K562 (cell line): ENCODE measurements around the gene PCDH9. TPM values are rescaled to one million over a fixed set of nuclear protein-coding genes. Genes with fewer than 3 reads are reported as not detected.

ENCODE experiments used
- ATAC-seq: fragments of 200-7000 bp; cut with Tn5 transposase; 3 replicates; pipeline ENCODE4 v1.9.1; 2020; ENCODE audit warnings: moderate library complexity
- BruUV-seq: library from RNA; stranded (reverse); fragments of 400-500 nt; replicated peaks from 2 replicates; lab custom pipeline; 2021; lab: Mats Ljungman, UMichigan
- CTCF ChIA-PET: fragments of 300-600 bp; formaldehyde crosslinking; extraction: SDS; loops from one replicate; lab custom pipeline; 2021; ENCODE audit warnings: low intra/inter-chr PET ratio; lab: Yijun Ruan, JAX
- POLR2A ChIA-PET: fragments of 300-600, 350-650 bp; sonication (Branson Sonifier 250); formaldehyde crosslinking; extraction: SDS; loops from one replicate; lab custom pipeline; 2021; ENCODE audit warnings: antibody characterized with exemption, inconsistent platforms; lab: Yijun Ruan, JAX
- DNase-seq, 4 experiments: peaks; one replicate each; pipeline versions ENCODE4 v3.0.0 to v3.0.0-alpha.2; 2011 to 2018; ENCODE audit warnings: low spot score in 3 of 4, mixed read lengths in 3 of 4; ENCODE audit errors: extremely low read depth in 1 of 4
- FAIRE-seq: peaks from 2 replicates; lab custom pipeline; 2011; peaks lifted over from hg19 to GRCh38; lab: Jason Lieb, UNC
- H2AFZ ChIP-seq: 2 replicates; pipeline ENCODE4 v1.6.0; 2011; ENCODE audit warnings: low read depth, low read length, control low read depth, inconsistent platforms
- H3K27ac ChIP-seq: fragments of 200-600 bp; 3 replicates; pipeline ENCODE4 v1.8.0; 2011; ENCODE audit warnings: low read depth, mild to moderate bottlenecking, control low read depth, inconsistent platforms, low read length, moderate library complexity, mixed read lengths; ENCODE audit errors: extremely low read depth
- H3K27me3 ChIP-seq, 2 experiments: fragments of 300-600 bp in 1 of 2; 2 replicates in 1 of 2; 3 replicates in 1 of 2; pipeline versions ENCODE4 v1.6.0 to v1.8.0; 2011; ENCODE audit warnings: inconsistent platforms in 2 of 2, low read length in 2 of 2, mild to moderate bottlenecking in 1 of 2, mixed read lengths in 1 of 2, moderate library complexity in 1 of 2; ENCODE audit not compliant: control insufficient read depth in 2 of 2, insufficient read depth in 2 of 2
- H3K36me3 ChIP-seq: fragments of 300-600 bp; 3 replicates; pipeline ENCODE4 v1.8.0; 2011; ENCODE audit warnings: mild to moderate bottlenecking, low read length, inconsistent platforms; ENCODE audit not compliant: control insufficient read depth, insufficient read depth
- H3K4me1 ChIP-seq, 2 experiments: fragments of 200-600 bp in 1 of 2; replicated peaks in 1 of 2; 2 replicates in 1 of 2; 3 replicates in 1 of 2; pipeline versions ENCODE4 v1.5.1 to v1.8.0; 2011; ENCODE audit warnings: inconsistent platforms in 2 of 2, low read length in 2 of 2, mild to moderate bottlenecking in 1 of 2, mixed read lengths in 1 of 2, moderate library complexity in 1 of 2; ENCODE audit not compliant: control insufficient read depth in 2 of 2, insufficient read depth in 2 of 2
- H3K4me2 ChIP-seq: 2 replicates; pipeline ENCODE4 v1.6.1; 2011; ENCODE audit warnings: low read length, control low read depth, inconsistent platforms, mixed read lengths; ENCODE audit not compliant: insufficient read depth
- H3K4me3 ChIP-seq: fragments of 200-600 bp; sonication (generic), shearing (Covaris generic); 2 replicates; pipeline ENCODE4 v1.5.1; 2016; ENCODE audit warnings: control low read depth, inconsistent platforms
- H3K79me2 ChIP-seq: fragments of 200-600 bp; 3 replicates; pipeline ENCODE4 v1.8.0; 2011; ENCODE audit warnings: low read length, inconsistent platforms; ENCODE audit not compliant: control insufficient read depth, insufficient read depth
- H3K9ac ChIP-seq, 2 experiments: 2 replicates each; pipeline versions ENCODE4 v1.6.0 to v1.6.1; 2011; ENCODE audit warnings: low read depth in 2 of 2, low read length in 2 of 2, control low read depth in 1 of 2, inconsistent platforms in 1 of 2, mild to moderate bottlenecking in 1 of 2, mixed read lengths in 1 of 2; ENCODE audit not compliant: insufficient read depth in 1 of 2
- H3K9me1 ChIP-seq: one replicate; pipeline ENCODE4 v1.6.0; 2011; ENCODE audit warnings: inconsistent platforms, mild to moderate bottlenecking, low read length, moderate library complexity; ENCODE audit not compliant: control insufficient read depth, insufficient read depth
- H3K9me3 ChIP-seq: replicated peaks from 2 replicates; pipeline ENCODE4 v1.5.1; 2011; ENCODE audit warnings: low read depth, low read length, inconsistent platforms; ENCODE audit not compliant: control insufficient read depth, insufficient read depth
- H4K20me1 ChIP-seq: replicated peaks from 2 replicates; pipeline ENCODE4 v1.6.1; 2011; ENCODE audit warnings: low read length, inconsistent platforms, mixed read lengths; ENCODE audit not compliant: control insufficient read depth, insufficient read depth
- BRCA1 ChIP-seq, 2 experiments: fragments of 450-650 bp in 1 of 2; sonication (generic) in 1 of 2; formaldehyde crosslinking in 1 of 2; IDR thresholded peaks; 2 replicates each; pipeline versions ENCODE4 v1.5.0 to v1.6.1; 2017 to 2020; ENCODE audit warnings: mild to moderate bottlenecking in 1 of 2, missing genetic modification reagents in 1 of 2
- CREM ChIP-seq: IDR thresholded peaks from 2 replicates; pipeline ENCODE4 v1.6.1; 2014; ENCODE audit warnings: antibody characterized with exemption, low read depth
- MAZ ChIP-seq, 2 experiments: fragments of 450-650 bp in 1 of 2; sonication (generic) in 1 of 2; formaldehyde crosslinking; IDR thresholded peaks in 1 of 2; conservative IDR thresholded peaks in 1 of 2; 2 replicates each; pipeline versions ENCODE4 v1.4.0 to v1.5.0; 2020; ENCODE audit warnings: mild to moderate bottlenecking in 1 of 2, missing genetic modification reagents in 1 of 2
- MCM7 ChIP-seq, 2 experiments: fragments of 450-650 bp; IDR thresholded peaks; 2 replicates each; pipeline ENCODE4 v1.6.1; 2016 to 2018
- MEF2D ChIP-seq: conservative IDR thresholded peaks from 2 replicates; pipeline ENCODE4 v1.6.1; 2016; ENCODE audit warnings: low read depth, missing genetic modification characterization, missing compliant biosample characterization
- MYC ChIP-seq, 2 experiments: fragments of 250-450 bp in 1 of 2; sonication (Bioruptor Pico) in 1 of 2; IDR thresholded peaks; 2 replicates each; pipeline versions ENCODE4 v1.5.1 to v1.6.1; 2012 to 2021; ENCODE audit warnings: low read depth in 2 of 2, borderline replicate concordance in 1 of 2, improper control_type of control experiment in 1 of 2, low read length in 1 of 2, mild to moderate bottlenecking in 1 of 2, moderate library complexity in 1 of 2
- NFE2 ChIP-seq: IDR thresholded peaks from 2 replicates; pipeline ENCODE4 v1.6.1; 2014; ENCODE audit warnings: antibody characterized with exemption, low read depth
- NFIX ChIP-seq: fragments of 250-450 bp; sonication (Bioruptor Pico); IDR thresholded peaks from 2 replicates; pipeline ENCODE4 v1.4.0; 2020; ENCODE audit warnings: low read depth, mild to moderate bottlenecking, moderate library complexity
- RCOR1 ChIP-seq, 2 experiments: IDR thresholded peaks; 2 replicates each; pipeline ENCODE4 v1.6.1; 2012; ENCODE audit warnings: low read depth in 2 of 2, low read length in 2 of 2, borderline replicate concordance in 1 of 2, improper control_type of control experiment in 1 of 2
- SIRT6 ChIP-seq: IDR thresholded peaks from one replicate; pipeline ENCODE4 v1.6.1; 2012; ENCODE audit warnings: low read depth, mild to moderate bottlenecking, control low read depth, inconsistent platforms, low read length, moderate library complexity
- SREBF1 ChIP-seq: fragments of 150-350 bp; IDR thresholded peaks from 2 replicates; pipeline ENCODE4 v1.6.1; 2014; ENCODE audit warnings: antibody characterized with exemption, low read depth, low read length, borderline replicate concordance
- TCFL5 ChIP-seq: fragments of 250-450 bp; sonication (Bioruptor Pico); conservative IDR thresholded peaks from 2 replicates; pipeline ENCODE4 v1.6.1; 2021; ENCODE audit warnings: mild to moderate bottlenecking, moderate library complexity, matching md5 sums
- TGIF2 ChIP-seq: sonication (generic); formaldehyde crosslinking; IDR thresholded peaks from 2 replicates; pipeline ENCODE4 v1.8.1; 2022; ENCODE audit warnings: mild to moderate bottlenecking, missing genetic modification reagents, moderate library complexity
- U2AF1 ChIP-seq: fragments of 200-400 bp; formaldehyde crosslinking; optimal IDR thresholded peaks from 2 replicates; pipeline ENCODE3; 2017; ENCODE audit warnings: mild to moderate bottlenecking, low read depth, low read length, moderate library complexity
- ZNF133 ChIP-seq: fragments of 250-450 bp; sonication (Bioruptor Pico); IDR thresholded peaks from 2 replicates; pipeline ENCODE4 v1.4.0; 2020; ENCODE audit warnings: mild to moderate bottlenecking
- ZNF175 ChIP-seq: fragments of 200-800 bp; sonication (Bioruptor generic); IDR thresholded peaks from 2 replicates; pipeline ENCODE4 v1.6.1; 2016; ENCODE audit warnings: low read depth, mild to moderate bottlenecking, missing genetic modification characterization, missing compliant biosample characterization
- ZNF830 ChIP-seq: fragments of 250-450 bp; sonication (Bioruptor Pico); IDR thresholded peaks from 2 replicates; pipeline ENCODE4 v1.5.0; 2021; ENCODE audit warnings: mild to moderate bottlenecking
- WGBS: fragments of 100-300 bp; shearing (Covaris generic); methylation state at CpG from one replicate; pipeline ENCODE4 v1.1.6; 2016; ENCODE audit warnings: low coverage, mixed read lengths; ENCODE audit not compliant: insufficient coverage; ENCODE audit errors: missing lambda C conversion rate; 5-methylcytosine and 5-hydroxymethylcytosine counted together
- in situ Hi-C: fragments of 300-500 bp; cut with MboI; formaldehyde crosslinking; loops from 4 replicates; pipeline ENCODE4 v1.15.0; 2018; ENCODE audit warnings: inconsistent platforms, mixed read lengths
- intact Hi-C: fragments of 100-400 bp; cut with micrococcal nuclease; formaldehyde crosslinking; loops from 2 replicates; pipeline ENCODE4 v1.14.2; 2022
- polyA plus RNA-seq, 8 experiments: library from polyadenylated mRNA; depleted of rRNA in 4 of 8; stranded (reverse) in 5 of 8; unstranded in 3 of 8; fragments of >200 nt; fragmentation: Nextera tagmentation in 2 of 8; fragmentation: Illumina TruSeq in 1 of 8; extraction: Ambion mirVana in 2 of 8; extraction: Trizol in 1 of 8; gene quantifications; 2 replicates each; pipeline versions ENCODE4 v1.2.1 to v1.2.3, GENCODE V29; 2011 to 2014; ENCODE audit warnings: inconsistent platforms in 1 of 8, missing spikeins in 1 of 8
- total RNA-seq, 7 experiments: library from RNA; depleted of rRNA in 6 of 7; stranded (reverse); fragments of >200 nt in 6 of 7; fragmentation: Illumina TruSeq in 2 of 7; extraction: Trizol in 2 of 7; gene quantifications; 2 replicates each; pipeline versions ENCODE4 v1.2.1 to v1.2.3, GENCODE V29; 2011 to 2021; ENCODE audit warnings: low replicate concordance in 1 of 7

The PCDH9 gene
- total and polyA plus RNA-seq, 9 of the 15 experiments (the other 6 are each of a cell fraction or from before 2014, with no cell fraction given): 1.1 to 6.7 (median 4.9) TPM

DNA sequence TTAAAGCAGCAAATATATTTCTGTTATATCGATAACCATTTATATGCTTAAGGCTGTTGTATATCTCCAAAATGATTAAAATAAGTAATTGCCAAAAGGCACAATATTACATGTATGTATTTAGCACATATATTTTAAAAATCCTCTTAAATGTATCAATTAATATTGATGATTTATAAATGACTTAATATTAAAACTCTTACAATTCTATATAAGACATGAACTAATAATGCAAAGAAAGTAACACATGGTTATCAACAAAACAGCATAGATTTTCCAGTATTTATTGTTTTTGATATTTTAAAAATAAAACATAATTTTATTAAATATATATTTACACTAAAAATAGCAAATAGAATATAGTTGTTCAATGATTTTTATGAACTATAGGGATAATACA is 32.4 kb downstream of the PCDH9 start:
- no peaks in the 10 kb centered on the region for H3K27me3 ChIP-seq
- TF ChIP-seq BRCA1 (IDR thresholded peaks at IDR 0.05) (peak; percentile 91; the same call in 1 of the 2 replicates), BRCA1 (CRISPR knock-in tag; IDR thresholded peaks at IDR 0.05) (no peak), TCFL5 (CRISPR knock-in tag) (no peak), MEF2D (tag) (no peak), SREBF1 (no peak)
- H3K9me1 ChIP-seq: no peaks in the 10 kb centered on the region
- H4K20me1 ChIP-seq: no peaks in the 10 kb centered on the region
- H3K9me3 ChIP-seq: no peaks in the 10 kb centered on the region
- ChIA-PET POLR2A (no interaction called here), CTCF (no interaction called here)
- H3K4me3 ChIP-seq: no peak overlapping the region
- intact Hi-C loops (no loop called here), in situ Hi-C loops (no loop called here)
- no peaks in the 10 kb centered on the region for H3K36me3 ChIP-seq
- no peak for FAIRE-seq
- no peaks in the 10 kb centered on the region for H3K4me1 ChIP-seq
- H3K4me2 ChIP-seq: no peak overlapping the region
- ATAC-seq: no peak
- no peaks in the 10 kb centered on the region for H3K79me2 ChIP-seq
- DNase-seq: no peak
- H2AFZ ChIP-seq: no peak overlapping the region
- no TSS peak for BruUV-seq
- no peak overlapping the region for H3K9ac ChIP-seq
- 70% methylated on average over 1 of the region's 1 CpG for WGBS
- H3K27ac ChIP-seq: no peak overlapping the region

- FAIRE-seq (no peak), ATAC-seq (no peak), DNase-seq (no peak)
- no peaks in the 10 kb centered on the region for H3K79me2 ChIP-seq
- no peak overlapping the region; the same call in 1 of the 2 replicates for H2AFZ ChIP-seq
- H3K27me3 ChIP-seq: no peaks in the 10 kb centered on the region
- no peak overlapping the region for H3K27ac ChIP-seq
- CTCF ChIA-PET: no interaction called here
- H3K9ac ChIP-seq: no peak overlapping the region
- no peaks in the 10 kb centered on the region for H3K9me3 ChIP-seq
- no peak overlapping the region for H3K4me3 ChIP-seq
- H3K4me2 ChIP-seq: no peak overlapping the region
- POLR2A ChIA-PET: interaction anchor here (0.6 kb wide), 1 partner anchor 170 kb away, joined by 4 read pairs; no protein-coding TSS in a partner anchor
- no peaks in the 10 kb centered on the region for H3K4me1 ChIP-seq
- no TSS peak for BruUV-seq
- H3K36me3 ChIP-seq: no peaks in the 10 kb centered on the region
- H3K9me1 ChIP-seq: no peaks in the 10 kb centered on the region
- intact Hi-C loops: no loop called here
- in situ Hi-C loops: no loop called here
- no peaks in the 10 kb centered on the region for H4K20me1 ChIP-seq
- TF ChIP-seq NFE2 (no peak), TGIF2 (CRISPR knock-in tag) (no peak), CREM (no peak), ZNF175 (CRISPR knock-in tag) (no peak), ZNF830 (CRISPR knock-in tag) (no peak), MCM7 (IDR thresholded peaks at IDR 0.05) (no peak), NFIX (no peak), MEF2D (tag) (no peak), RCOR1 (IDR thresholded peaks at IDR 0.05; ENCODE audit: borderline replicate concordance in 1 of 2, low read depth in 2 of 2, low read length in 2 of 2) (no peak), ZNF133 (no peak), MAZ (CRISPR knock-in tag; conservative IDR thresholded peaks at IDR 0.05 in 1 of 2, IDR thresholded peaks at IDR 0.05 in 1 of 2) (no peak), U2AF1 (no peak), MYC (IDR thresholded peaks at IDR 0.05; ENCODE audit: low read depth, low read length) (no peak), MYC (CRISPR knock-in tag; IDR thresholded peaks at IDR 0.05; ENCODE audit: borderline replicate concordance, low read depth) (no peak), SIRT6 (no peak)
These were observed 36.2 kb downstream of the PCDH9 start for GRCh38 chr13:67193979-67194378.
